GM23338 (cell line): ENCODE data around the gene PTPRJ. TPM values are rescaled to one million over a fixed set of nuclear protein-coding genes. Genes with fewer than 3 reads are reported as not detected.

Experiments
- ATAC-seq: fragments of 200-7000 bp; cut with Tn5 transposase; 3 replicates; pipeline ENCODE4 v1.9.1; 2020
- DNase-seq: peaks from one replicate; pipeline ENCODE4 v3.0.0-alpha.2; 2015; ENCODE audit warnings: low spot score
- H2AFZ ChIP-seq: fragments of 200-600 bp; sonication (generic); 2 replicates; pipeline ENCODE4 v1.8.0; 2016; ENCODE audit warnings: antibody characterized with exemption, mild to moderate bottlenecking, moderate library complexity
- H3F3A ChIP-seq: fragments of 200-600 bp; sonication (generic); replicated peaks from 2 replicates; pipeline ENCODE4 v1.8.0; 2017; ENCODE audit warnings: antibody characterized with exemption, mixed run types, low read depth
- H3K27ac ChIP-seq: fragments of 200-600 bp; sonication (generic); 2 replicates; pipeline ENCODE4 v1.6.1; 2016; ENCODE audit warnings: low read depth
- H3K27me3 ChIP-seq: fragments of 200-600 bp; sonication (generic); 2 replicates; pipeline ENCODE4 v1.8.0; 2016; ENCODE audit warnings: mild to moderate bottlenecking, mixed run types, moderate library complexity; ENCODE audit not compliant: insufficient read depth
- H3K36me3 ChIP-seq: fragments of 200-600 bp; sonication (generic); 2 replicates; pipeline ENCODE4 v1.8.0; 2016; ENCODE audit warnings: mild to moderate bottlenecking; ENCODE audit not compliant: insufficient read depth
- H3K4me1 ChIP-seq: fragments of 200-600 bp; sonication (generic); 2 replicates; pipeline ENCODE4 v1.8.0; 2016; ENCODE audit warnings: mild to moderate bottlenecking, moderate library complexity; ENCODE audit not compliant: insufficient read depth
- H3K4me2 ChIP-seq: fragments of 200-600 bp; sonication (generic); 2 replicates; pipeline ENCODE4 v1.7.1; 2017; ENCODE audit warnings: mixed run types
- H3K4me3 ChIP-seq: fragments of 200-600 bp; sonication (generic); 2 replicates; pipeline ENCODE4 v1.6.1; 2016; ENCODE audit warnings: mixed run types
- H3K79me2 ChIP-seq: fragments of 200-600 bp; sonication (generic); replicated peaks from 2 replicates; pipeline ENCODE4 v1.8.0; 2017; ENCODE audit warnings: mild to moderate bottlenecking; ENCODE audit not compliant: insufficient read depth
- H3K9me2 ChIP-seq: fragments of 200-600 bp; sonication (generic); 2 replicates; pipeline ENCODE4 v1.8.0; 2017; ENCODE audit not compliant: insufficient read depth
- H4K20me1 ChIP-seq: fragments of 200-600 bp; sonication (generic); replicated peaks from 2 replicates; pipeline ENCODE4 v1.8.0; 2017; ENCODE audit warnings: mild to moderate bottlenecking; ENCODE audit not compliant: insufficient read depth
- H3K27ac Mint-ChIP-seq: 2 replicates; pipeline ENCODE4 v1.8.0; 2020; ENCODE audit warnings: inconsistent platforms, mild to moderate bottlenecking, moderate library complexity, mixed read lengths
- H3K27me3 Mint-ChIP-seq: 3 replicates; pipeline ENCODE4 v1.8.0; 2022; ENCODE audit warnings: low read depth, mild to moderate bottlenecking, moderate library complexity, mixed read lengths, inconsistent platforms; ENCODE audit not compliant: insufficient read depth, poor library complexity
- H3K36me3 Mint-ChIP-seq: 3 replicates; pipeline ENCODE4 v1.8.0; 2021; ENCODE audit warnings: low read depth, mild to moderate bottlenecking, inconsistent platforms, moderate library complexity, mixed read lengths
- H3K4me1 Mint-ChIP-seq: 3 replicates; pipeline ENCODE4 v1.8.0; 2020; ENCODE audit warnings: mild to moderate bottlenecking, inconsistent platforms, mixed read lengths
- H3K4me3 Mint-ChIP-seq: 3 replicates; pipeline ENCODE4 v1.8.0; 2021; ENCODE audit warnings: moderate library complexity, mild to moderate bottlenecking, inconsistent platforms, mixed read lengths
- H3K9me3 Mint-ChIP-seq: 3 replicates; pipeline ENCODE4 v1.8.0; 2020; ENCODE audit warnings: moderate library complexity, mild to moderate bottlenecking, inconsistent platforms, mixed read lengths
- CREB1 ChIP-seq: fragments of 250-450 bp; sonication (Bioruptor Pico); IDR thresholded peaks from 2 replicates; pipeline ENCODE4 v1.5.0; 2020; ENCODE audit warnings: low read depth, mild to moderate bottlenecking, moderate library complexity
- ETS1 ChIP-seq: IDR thresholded peaks from 2 replicates; pipeline ENCODE4 v1.6.1; 2016; ENCODE audit warnings: antibody characterized with exemption
- EZH2 ChIP-seq: fragments of 200-600 bp; sonication (generic); IDR thresholded peaks from one replicate; pipeline ENCODE4 v1.8.0; 2017; ENCODE audit warnings: antibody characterized with exemption, mild to moderate bottlenecking, low read depth; ENCODE audit not compliant: unreplicated experiment
- EZH2phosphoT487 ChIP-seq: fragments of 200-600 bp; sonication (generic); IDR thresholded peaks from one replicate; pipeline ENCODE4 v1.8.1; 2018; ENCODE audit warnings: antibody characterized with exemption; ENCODE audit not compliant: unreplicated experiment
- JUNB ChIP-seq: IDR thresholded peaks from one replicate; pipeline ENCODE4 v1.6.1; 2016; ENCODE audit warnings: antibody characterized with exemption; ENCODE audit not compliant: unreplicated experiment
- NANOG ChIP-seq: IDR thresholded peaks from 2 replicates; pipeline ENCODE4 v1.6.1; 2016; ENCODE audit warnings: antibody characterized with exemption, borderline replicate concordance
- POLR2AphosphoS5 ChIP-seq: IDR thresholded peaks from 2 replicates; pipeline ENCODE4 v1.6.1; 2016; ENCODE audit warnings: antibody characterized with exemption, low read depth
- REST ChIP-seq: IDR thresholded peaks from one replicate; pipeline ENCODE4 v1.6.1; 2018; ENCODE audit warnings: antibody characterized with exemption; ENCODE audit not compliant: unreplicated experiment
- ZNF331 ChIP-seq: fragments of 250-450 bp; sonication (Bioruptor Pico); IDR thresholded peaks from 2 replicates; pipeline ENCODE4 v1.5.0; 2020; ENCODE audit warnings: low read depth, mild to moderate bottlenecking, moderate library complexity
- ZNF462 ChIP-seq: fragments of 250-450 bp; sonication (Bioruptor Pico); IDR thresholded peaks from 2 replicates; pipeline ENCODE4 v1.5.0; 2020; ENCODE audit warnings: mild to moderate bottlenecking, moderate library complexity
- polyA plus RNA-seq: library from polyadenylated mRNA; unstranded; fragments of >200 nt; fragmentation: Nextera tagmentation; extraction: Ambion mirVana; gene quantifications from 2 replicates; pipeline ENCODE4 v1.2.1, GENCODE V29; 2016
- total RNA-seq: library from RNA; depleted of rRNA; stranded (reverse); fragments of >200 nt; shearing (Covaris generic); gene quantifications from 2 replicates; pipeline ENCODE4 v1.2.3, GENCODE V29; 2014

Gene PTPRJ
- total and polyA plus RNA-seq, 2 experiments from 2014 or later = 4.2 to 16.0 TPM

DNA sequence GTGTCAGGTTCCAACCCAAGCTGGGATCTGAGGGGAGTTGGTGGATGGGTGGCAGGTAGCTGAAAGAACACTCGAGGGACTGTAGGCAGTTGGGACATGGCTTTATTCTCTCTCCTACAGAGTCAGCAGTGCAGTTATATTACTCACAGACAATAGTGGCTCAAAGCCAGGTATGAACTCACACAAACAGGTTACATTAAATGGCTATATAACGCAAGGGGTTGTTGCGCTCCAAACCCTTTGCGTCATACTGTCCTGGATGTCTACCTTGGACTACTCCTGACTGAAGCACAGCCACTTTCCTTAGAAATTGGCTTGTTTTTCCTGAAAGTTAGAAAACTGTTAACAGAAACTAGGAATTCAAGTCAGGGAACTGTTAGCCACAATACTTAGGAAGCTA, 169.9 kb downstream of the PTPRJ start:
- H3F3A ChIP-seq = no peaks in the 10 kb centered on the region
- Mint-ChIP-seq H3K4me1 (no peaks in the 10 kb centered on the region), H3K4me3 (no peak overlapping the region), H3K36me3 (peaks cover 42% of the 10 kb centered on the region), H3K9me3 (peaks cover 10% of the 10 kb centered on the region), H3K27me3 (no peaks in the 10 kb centered on the region), H3K27ac (no peak overlapping the region)
- H4K20me1 ChIP-seq = no peaks in the 10 kb centered on the region
- no peaks in the 10 kb centered on the region; the same call in 1 of the 2 replicates for H3K9me2 ChIP-seq
- H3K79me2 ChIP-seq = no peaks in the 10 kb centered on the region
- H3K4me3 ChIP-seq = no peak overlapping the region
- no peaks in the 10 kb centered on the region for H3K4me1 ChIP-seq
- H3K27me3 ChIP-seq = no peaks in the 10 kb centered on the region
- H3K27ac ChIP-seq = no peak overlapping the region
- no peak for TF ChIP-seq REST
- TF ChIP-seq EZH2 = no peak
- TF ChIP-seq POLR2AphosphoS5 = no peak
- no peak for TF ChIP-seq NANOG
- TF ChIP-seq EZH2phosphoT487 = no peak
- TF ChIP-seq JUNB = no peak
- no peak for TF ChIP-seq ETS1
- ATAC-seq (no peak), DNase-seq (no peak)
- peaks cover 10% of the 10 kb centered on the region; the same call in 1 of the 2 replicates for H3K36me3 ChIP-seq
- H2AFZ ChIP-seq = no peak overlapping the region
- no peak overlapping the region for H3K4me2 ChIP-seq

- Mint-ChIP-seq H3K27me3 (no peaks in the 10 kb centered on the region), H3K36me3 (peaks cover 49% of the 10 kb centered on the region), H3K9me3 (peaks cover 10% of the 10 kb centered on the region), H3K4me3 (no peak overlapping the region), H3K27ac (no peak overlapping the region), H3K4me1 (no peaks in the 10 kb centered on the region)
- DNase-seq (no peak), ATAC-seq (no peak)
- TF ChIP-seq JUNB (no peak), ZNF462 (CRISPR knock-in tag) (no peak), POLR2AphosphoS5 (no peak), CREB1 (CRISPR knock-in tag) (no peak), ZNF331 (no peak)
- Histone ChIP-seq H3K36me3 (peaks cover 10% of the 10 kb centered on the region; the same call in 1 of the 2 replicates), H3K27me3 (no peaks in the 10 kb centered on the region), H3K9me2 (no peaks in the 10 kb centered on the region; the same call in 1 of the 2 replicates), H4K20me1 (no peaks in the 10 kb centered on the region), H3K4me2 (no peak overlapping the region), H3K27ac (no peak overlapping the region), H2AFZ (no peak overlapping the region), H3K4me3 (no peak overlapping the region), H3F3A (no peaks in the 10 kb centered on the region), H3K4me1 (no peaks in the 10 kb centered on the region), H3K79me2 (no peaks in the 10 kb centered on the region)
Observed at GRCh38 chr11:48154151-48154550, 173.8 kb downstream of the PTPRJ start.
